K562 (cell line): ENCODE measurements around the gene PODXL2. TPM values are rescaled to one million over a fixed set of nuclear protein-coding genes. Genes with fewer than 3 reads are reported as not detected.

Source experiments
- ARID1B ChIP-seq: fragments of 450-650 bp; IDR thresholded peaks from 2 replicates; pipeline ENCODE4 v1.6.1; 2016; ENCODE audit warnings: antibody characterized with exemption, mild to moderate bottlenecking, inconsistent platforms
- HDAC2 ChIP-seq: fragments of 450-650 bp; IDR thresholded peaks from 2 replicates; pipeline ENCODE4 v1.6.1; 2016; ENCODE audit warnings: mild to moderate bottlenecking
- KDM5B ChIP-seq: fragments of 200-600 bp; sonication (generic); IDR thresholded peaks from 2 replicates; pipeline ENCODE4 v1.6.1; 2012; ENCODE audit warnings: low read depth, mild to moderate bottlenecking, moderate library complexity, low read length, control low read depth, inconsistent platforms; ENCODE audit not compliant: insufficient replicate concordance
- STAT5B ChIP-seq: fragments of 250-450 bp; sonication (Bioruptor Pico); IDR thresholded peaks from 2 replicates; pipeline ENCODE4 v1.8.0; 2021; ENCODE audit warnings: mild to moderate bottlenecking, inconsistent platforms
- ZNF780A ChIP-seq: fragments of 250-450 bp; sonication (Bioruptor Pico); IDR thresholded peaks from 2 replicates; pipeline ENCODE4 v1.5.0; 2021; ENCODE audit warnings: mild to moderate bottlenecking
- polyA plus RNA-seq, 8 experiments: library from polyadenylated mRNA; depleted of rRNA in 4 of 8; stranded (reverse) in 5 of 8; unstranded in 3 of 8; fragments of >200 nt; fragmentation: Nextera tagmentation in 2 of 8; fragmentation: Illumina TruSeq in 1 of 8; extraction: Ambion mirVana in 2 of 8; extraction: Trizol in 1 of 8; gene quantifications; 2 replicates each; pipeline versions ENCODE4 v1.2.1 to v1.2.3, GENCODE V29; 2011 to 2014; ENCODE audit warnings: inconsistent platforms in 1 of 8, missing spikeins in 1 of 8
- total RNA-seq, 7 experiments: library from RNA; depleted of rRNA in 6 of 7; stranded (reverse); fragments of >200 nt in 6 of 7; fragmentation: Illumina TruSeq in 2 of 7; extraction: Trizol in 2 of 7; gene quantifications; 2 replicates each; pipeline versions ENCODE4 v1.2.1 to v1.2.3, GENCODE V29; 2011 to 2021; ENCODE audit warnings: low replicate concordance in 1 of 7
- TF ChIP-seq, protein P1 (sequence below): fragments of 200-600 bp; sonication (generic); IDR thresholded peaks from one replicate; pipeline ENCODE4 v1.6.1; 2012; ENCODE audit warnings: mild to moderate bottlenecking, low read depth, low read length, inconsistent platforms
- TF ChIP-seq, protein P2 (sequence below): fragments of 250-450 bp; sonication (Bioruptor Pico); IDR thresholded peaks from 2 replicates; pipeline ENCODE4 v1.5.0; 2021; ENCODE audit warnings: mild to moderate bottlenecking, borderline replicate concordance
- TF ChIP-seq, protein P3 (sequence below): IDR thresholded peaks from 2 replicates; pipeline ENCODE4 v1.6.1; 2014; ENCODE audit warnings: antibody characterized with exemption
- TF ChIP-seq, protein P4 (sequence below): fragments of 250-450 bp; sonication (Bioruptor Pico); IDR thresholded peaks from 2 replicates; pipeline ENCODE4 v1.4.0; 2020; ENCODE audit warnings: borderline replicate concordance

Gene PODXL2
- total and polyA plus RNA-seq, 9 of the 15 experiments (the other 6 are each of a cell fraction or from before 2014, with no cell fraction given) = 0.03 to 52.5 (median 21.9) TPM

DNA sequence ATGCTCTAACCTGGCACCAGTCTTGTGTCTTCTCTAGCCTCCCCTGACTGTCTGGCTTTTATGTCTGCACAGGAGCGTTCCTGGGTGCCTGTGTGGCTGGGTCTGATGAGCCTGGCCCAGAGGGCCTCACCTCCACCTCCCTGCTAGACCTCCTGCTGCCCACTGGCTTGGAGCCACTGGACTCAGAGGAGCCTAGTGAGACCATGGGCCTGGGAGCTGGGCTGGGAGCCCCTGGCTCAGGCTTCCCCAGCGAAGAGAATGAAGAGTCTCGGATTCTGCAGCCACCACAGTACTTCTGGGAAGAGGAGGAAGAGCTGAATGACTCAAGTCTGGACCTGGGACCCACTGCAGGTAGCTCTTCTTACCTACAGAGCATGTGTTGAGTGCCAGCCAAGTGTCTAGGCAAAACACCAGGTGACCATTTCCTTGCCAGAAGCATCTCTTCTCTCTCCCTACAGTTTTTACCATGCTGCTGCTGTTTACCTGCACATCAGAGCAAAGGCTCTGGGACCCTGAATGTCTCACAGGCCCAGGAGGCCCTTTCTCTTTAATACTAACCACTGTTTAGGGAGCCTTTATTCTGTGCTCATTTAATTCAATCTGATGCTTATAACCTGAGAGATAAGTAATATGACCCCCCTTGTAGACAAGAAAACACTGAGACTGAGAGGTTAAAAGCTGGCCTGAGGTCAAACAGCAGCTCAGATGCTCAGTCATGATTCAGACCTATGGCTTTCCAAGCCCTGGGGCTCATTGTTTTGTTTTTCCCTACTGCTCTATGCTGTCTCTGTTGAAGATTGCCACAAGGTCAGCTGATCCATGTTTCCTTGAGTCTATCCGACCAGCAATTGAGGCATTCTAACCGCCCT, 10.4 kb downstream of the PODXL2 start (continued):
- TF ChIP-seq, protein P1, sequence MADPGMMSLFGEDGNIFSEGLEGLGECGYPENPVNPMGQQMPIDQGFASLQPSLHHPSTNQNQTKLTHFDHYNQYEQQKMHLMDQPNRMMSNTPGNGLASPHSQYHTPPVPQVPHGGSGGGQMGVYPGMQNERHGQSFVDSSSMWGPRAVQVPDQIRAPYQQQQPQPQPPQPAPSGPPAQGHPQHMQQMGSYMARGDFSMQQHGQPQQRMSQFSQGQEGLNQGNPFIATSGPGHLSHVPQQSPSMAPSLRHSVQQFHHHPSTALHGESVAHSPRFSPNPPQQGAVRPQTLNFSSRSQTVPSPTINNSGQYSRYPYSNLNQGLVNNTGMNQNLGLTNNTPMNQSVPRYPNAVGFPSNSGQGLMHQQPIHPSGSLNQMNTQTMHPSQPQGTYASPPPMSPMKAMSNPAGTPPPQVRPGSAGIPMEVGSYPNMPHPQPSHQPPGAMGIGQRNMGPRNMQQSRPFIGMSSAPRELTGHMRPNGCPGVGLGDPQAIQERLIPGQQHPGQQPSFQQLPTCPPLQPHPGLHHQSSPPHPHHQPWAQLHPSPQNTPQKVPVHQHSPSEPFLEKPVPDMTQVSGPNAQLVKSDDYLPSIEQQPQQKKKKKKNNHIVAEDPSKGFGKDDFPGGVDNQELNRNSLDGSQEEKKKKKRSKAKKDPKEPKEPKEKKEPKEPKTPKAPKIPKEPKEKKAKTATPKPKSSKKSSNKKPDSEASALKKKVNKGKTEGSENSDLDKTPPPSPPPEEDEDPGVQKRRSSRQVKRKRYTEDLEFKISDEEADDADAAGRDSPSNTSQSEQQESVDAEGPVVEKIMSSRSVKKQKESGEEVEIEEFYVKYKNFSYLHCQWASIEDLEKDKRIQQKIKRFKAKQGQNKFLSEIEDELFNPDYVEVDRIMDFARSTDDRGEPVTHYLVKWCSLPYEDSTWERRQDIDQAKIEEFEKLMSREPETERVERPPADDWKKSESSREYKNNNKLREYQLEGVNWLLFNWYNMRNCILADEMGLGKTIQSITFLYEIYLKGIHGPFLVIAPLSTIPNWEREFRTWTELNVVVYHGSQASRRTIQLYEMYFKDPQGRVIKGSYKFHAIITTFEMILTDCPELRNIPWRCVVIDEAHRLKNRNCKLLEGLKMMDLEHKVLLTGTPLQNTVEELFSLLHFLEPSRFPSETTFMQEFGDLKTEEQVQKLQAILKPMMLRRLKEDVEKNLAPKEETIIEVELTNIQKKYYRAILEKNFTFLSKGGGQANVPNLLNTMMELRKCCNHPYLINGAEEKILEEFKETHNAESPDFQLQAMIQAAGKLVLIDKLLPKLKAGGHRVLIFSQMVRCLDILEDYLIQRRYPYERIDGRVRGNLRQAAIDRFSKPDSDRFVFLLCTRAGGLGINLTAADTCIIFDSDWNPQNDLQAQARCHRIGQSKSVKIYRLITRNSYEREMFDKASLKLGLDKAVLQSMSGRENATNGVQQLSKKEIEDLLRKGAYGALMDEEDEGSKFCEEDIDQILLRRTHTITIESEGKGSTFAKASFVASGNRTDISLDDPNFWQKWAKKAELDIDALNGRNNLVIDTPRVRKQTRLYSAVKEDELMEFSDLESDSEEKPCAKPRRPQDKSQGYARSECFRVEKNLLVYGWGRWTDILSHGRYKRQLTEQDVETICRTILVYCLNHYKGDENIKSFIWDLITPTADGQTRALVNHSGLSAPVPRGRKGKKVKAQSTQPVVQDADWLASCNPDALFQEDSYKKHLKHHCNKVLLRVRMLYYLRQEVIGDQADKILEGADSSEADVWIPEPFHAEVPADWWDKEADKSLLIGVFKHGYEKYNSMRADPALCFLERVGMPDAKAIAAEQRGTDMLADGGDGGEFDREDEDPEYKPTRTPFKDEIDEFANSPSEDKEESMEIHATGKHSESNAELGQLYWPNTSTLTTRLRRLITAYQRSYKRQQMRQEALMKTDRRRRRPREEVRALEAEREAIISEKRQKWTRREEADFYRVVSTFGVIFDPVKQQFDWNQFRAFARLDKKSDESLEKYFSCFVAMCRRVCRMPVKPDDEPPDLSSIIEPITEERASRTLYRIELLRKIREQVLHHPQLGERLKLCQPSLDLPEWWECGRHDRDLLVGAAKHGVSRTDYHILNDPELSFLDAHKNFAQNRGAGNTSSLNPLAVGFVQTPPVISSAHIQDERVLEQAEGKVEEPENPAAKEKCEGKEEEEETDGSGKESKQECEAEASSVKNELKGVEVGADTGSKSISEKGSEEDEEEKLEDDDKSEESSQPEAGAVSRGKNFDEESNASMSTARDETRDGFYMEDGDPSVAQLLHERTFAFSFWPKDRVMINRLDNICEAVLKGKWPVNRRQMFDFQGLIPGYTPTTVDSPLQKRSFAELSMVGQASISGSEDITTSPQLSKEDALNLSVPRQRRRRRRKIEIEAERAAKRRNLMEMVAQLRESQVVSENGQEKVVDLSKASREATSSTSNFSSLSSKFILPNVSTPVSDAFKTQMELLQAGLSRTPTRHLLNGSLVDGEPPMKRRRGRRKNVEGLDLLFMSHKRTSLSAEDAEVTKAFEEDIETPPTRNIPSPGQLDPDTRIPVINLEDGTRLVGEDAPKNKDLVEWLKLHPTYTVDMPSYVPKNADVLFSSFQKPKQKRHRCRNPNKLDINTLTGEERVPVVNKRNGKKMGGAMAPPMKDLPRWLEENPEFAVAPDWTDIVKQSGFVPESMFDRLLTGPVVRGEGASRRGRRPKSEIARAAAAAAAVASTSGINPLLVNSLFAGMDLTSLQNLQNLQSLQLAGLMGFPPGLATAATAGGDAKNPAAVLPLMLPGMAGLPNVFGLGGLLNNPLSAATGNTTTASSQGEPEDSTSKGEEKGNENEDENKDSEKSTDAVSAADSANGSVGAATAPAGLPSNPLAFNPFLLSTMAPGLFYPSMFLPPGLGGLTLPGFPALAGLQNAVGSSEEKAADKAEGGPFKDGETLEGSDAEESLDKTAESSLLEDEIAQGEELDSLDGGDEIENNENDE = no peak
- TF ChIP-seq, protein P2, sequence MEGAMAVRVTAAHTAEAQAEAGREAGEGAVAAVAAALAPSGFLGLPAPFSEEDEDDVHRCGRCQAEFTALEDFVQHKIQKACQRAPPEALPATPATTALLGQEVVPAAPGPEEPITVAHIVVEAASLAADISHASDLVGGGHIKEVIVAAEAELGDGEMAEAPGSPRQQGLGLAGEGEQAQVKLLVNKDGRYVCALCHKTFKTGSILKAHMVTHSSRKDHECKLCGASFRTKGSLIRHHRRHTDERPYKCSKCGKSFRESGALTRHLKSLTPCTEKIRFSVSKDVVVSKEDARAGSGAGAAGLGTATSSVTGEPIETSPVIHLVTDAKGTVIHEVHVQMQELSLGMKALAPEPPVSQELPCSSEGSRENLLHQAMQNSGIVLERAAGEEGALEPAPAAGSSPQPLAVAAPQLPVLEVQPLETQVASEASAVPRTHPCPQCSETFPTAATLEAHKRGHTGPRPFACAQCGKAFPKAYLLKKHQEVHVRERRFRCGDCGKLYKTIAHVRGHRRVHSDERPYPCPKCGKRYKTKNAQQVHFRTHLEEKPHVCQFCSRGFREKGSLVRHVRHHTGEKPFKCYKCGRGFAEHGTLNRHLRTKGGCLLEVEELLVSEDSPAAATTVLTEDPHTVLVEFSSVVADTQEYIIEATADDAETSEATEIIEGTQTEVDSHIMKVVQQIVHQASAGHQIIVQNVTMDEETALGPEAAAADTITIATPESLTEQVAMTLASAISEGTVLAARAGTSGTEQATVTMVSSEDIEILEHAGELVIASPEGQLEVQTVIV (CRISPR knock-in tag) = no peak
- TF ChIP-seq, protein P3, sequence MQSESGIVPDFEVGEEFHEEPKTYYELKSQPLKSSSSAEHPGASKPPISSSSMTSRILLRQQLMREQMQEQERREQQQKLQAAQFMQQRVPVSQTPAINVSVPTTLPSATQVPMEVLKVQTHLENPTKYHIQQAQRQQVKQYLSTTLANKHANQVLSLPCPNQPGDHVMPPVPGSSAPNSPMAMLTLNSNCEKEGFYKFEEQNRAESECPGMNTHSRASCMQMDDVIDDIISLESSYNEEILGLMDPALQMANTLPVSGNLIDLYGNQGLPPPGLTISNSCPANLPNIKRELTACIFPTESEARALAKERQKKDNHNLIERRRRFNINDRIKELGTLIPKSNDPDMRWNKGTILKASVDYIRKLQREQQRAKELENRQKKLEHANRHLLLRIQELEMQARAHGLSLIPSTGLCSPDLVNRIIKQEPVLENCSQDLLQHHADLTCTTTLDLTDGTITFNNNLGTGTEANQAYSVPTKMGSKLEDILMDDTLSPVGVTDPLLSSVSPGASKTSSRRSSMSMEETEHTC = no peak
- TF ChIP-seq, protein P4, sequence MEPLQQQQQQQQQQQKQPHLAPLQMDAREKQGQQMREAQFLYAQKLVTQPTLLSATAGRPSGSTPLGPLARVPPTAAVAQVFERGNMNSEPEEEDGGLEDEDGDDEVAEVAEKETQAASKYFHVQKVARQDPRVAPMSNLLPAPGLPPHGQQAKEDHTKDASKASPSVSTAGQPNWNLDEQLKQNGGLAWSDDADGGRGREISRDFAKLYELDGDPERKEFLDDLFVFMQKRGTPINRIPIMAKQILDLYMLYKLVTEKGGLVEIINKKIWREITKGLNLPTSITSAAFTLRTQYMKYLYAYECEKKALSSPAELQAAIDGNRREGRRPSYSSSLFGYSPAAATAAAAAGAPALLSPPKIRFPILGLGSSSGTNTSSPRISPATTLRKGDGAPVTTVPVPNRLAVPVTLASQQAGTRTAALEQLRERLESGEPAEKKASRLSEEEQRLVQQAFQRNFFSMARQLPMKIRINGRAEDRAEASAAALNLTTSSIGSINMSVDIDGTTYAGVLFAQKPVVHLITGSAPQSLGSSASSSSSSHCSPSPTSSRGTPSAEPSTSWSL (CRISPR knock-in tag) = no peak
- no peak for TF ChIP-seq KDM5B
- TF ChIP-seq ZNF780A (CRISPR knock-in tag) = no peak
- TF ChIP-seq STAT5B (CRISPR knock-in tag) = no peak
- TF ChIP-seq HDAC2 = no peak
- no peak for TF ChIP-seq ARID1B
